B cell (primary cell): ENCODE measurements around the gene ABCB10.

ENCODE experiments used
- CTCF ChIP-seq: fragments of 200-600 bp; IDR thresholded peaks from one replicate; pipeline ENCODE4 v1.8.0; 2022; ENCODE audit warnings: antibody characterized with exemption, mild to moderate bottlenecking
- EZH2 ChIP-seq: IDR thresholded peaks from 2 replicates; pipeline ENCODE4 v1.6.1; 2012; ENCODE audit warnings: borderline replicate concordance, low read depth, mild to moderate bottlenecking, moderate library complexity, low read length; ENCODE audit not compliant: insufficient read depth, poor library complexity, severe bottlenecking

GRCh38 chr1:229596925-229597699 is 38.6 kb upstream of the ABCB10 start:
- TF ChIP-seq CTCF, result no peak
- TF ChIP-seq EZH2, result no peak
